Smooth muscle cell (in vitro differentiated cells): ENCODE measurements around the gene ASIC1. TPM values are rescaled to one million over a fixed set of nuclear protein-coding genes. Genes with fewer than 3 reads are reported as not detected.

Experiments
- DNase-seq: peaks from one replicate; lab custom pipeline; 2025; ENCODE audit not compliant: unreplicated experiment; lab: John Stamatoyannopoulos, UW
- H2AFZ ChIP-seq: fragments of 200-600 bp; sonication (generic); 2 replicates; pipeline ENCODE4 v1.6.0; 2016; ENCODE audit warnings: antibody characterized with exemption, low read depth, mild to moderate bottlenecking
- H3F3A ChIP-seq: fragments of 200-600 bp; sonication (generic); 2 replicates; pipeline ENCODE4 v1.6.0; 2017; ENCODE audit warnings: antibody characterized with exemption, low read depth
- H3K27ac ChIP-seq: fragments of 200-600 bp; sonication (generic); 2 replicates; pipeline ENCODE4 v1.5.1; 2016; ENCODE audit warnings: low read depth, mild to moderate bottlenecking
- H3K27me3 ChIP-seq: fragments of 200-600 bp; sonication (generic); 2 replicates; pipeline ENCODE4 v1.6.1; 2016; ENCODE audit warnings: low read depth, mild to moderate bottlenecking
- H3K36me3 ChIP-seq: fragments of 200-600 bp; sonication (generic); 2 replicates; pipeline ENCODE4 v1.5.1; 2016; ENCODE audit warnings: low read depth
- H3K4me1 ChIP-seq: fragments of 200-600 bp; sonication (generic); 2 replicates; pipeline ENCODE4 v1.5.1; 2016; ENCODE audit warnings: low read depth
- H3K4me2 ChIP-seq: fragments of 200-600 bp; sonication (generic); 2 replicates; pipeline ENCODE4 v1.6.0; 2016; ENCODE audit warnings: mild to moderate bottlenecking
- H3K4me3 ChIP-seq: fragments of 200-600 bp; sonication (generic); 2 replicates; pipeline ENCODE4 v1.5.1; 2016; ENCODE audit warnings: mild to moderate bottlenecking
- H3K79me2 ChIP-seq: fragments of 200-600 bp; sonication (generic); 2 replicates; pipeline ENCODE4 v1.6.0; 2016; ENCODE audit warnings: low read depth, mild to moderate bottlenecking
- H3K9ac ChIP-seq: fragments of 200-600 bp; sonication (generic); 2 replicates; pipeline ENCODE4 v1.6.0; 2016; ENCODE audit warnings: low read depth
- H3K9me3 ChIP-seq: fragments of 200-600 bp; sonication (generic); replicated peaks from 2 replicates; pipeline ENCODE4 v1.5.1; 2016; ENCODE audit warnings: low read depth
- H4K20me1 ChIP-seq: fragments of 200-600 bp; sonication (generic); 2 replicates; pipeline ENCODE4 v1.6.0; 2016; ENCODE audit warnings: low read depth
- WGBS: methylation state at CpG from one replicate; pipeline ENCODE4 v1.1.7; 2016; ENCODE audit warnings: low lambda C conversion rate; 5-methylcytosine and 5-hydroxymethylcytosine counted together
- polyA plus RNA-seq: library from polyadenylated mRNA; unstranded; fragments of >200 nt; fragmentation: Nextera tagmentation; extraction: Ambion mirVana; gene quantifications from 2 replicates; pipeline ENCODE4 v1.2.1, GENCODE V29; 2016
- total RNA-seq: library from RNA; depleted of rRNA; stranded (reverse); fragments of >200 nt; gene quantifications from 2 replicates; pipeline ENCODE4 v1.2.3, GENCODE V29; 2014
- TF ChIP-seq, protein P1 (sequence below): fragments of 200-600 bp; sonication (generic); IDR thresholded peaks from 2 replicates; pipeline ENCODE4 v1.5.1; 2017; ENCODE audit warnings: borderline replicate concordance, mild to moderate bottlenecking, antibody characterized with exemption; ENCODE audit not compliant: insufficient read depth, poor library complexity, severe bottlenecking

Gene ASIC1
- total and polyA plus RNA-seq, 2 experiments from 2014 or later: 0.45 to 1.5 TPM

DNA sequence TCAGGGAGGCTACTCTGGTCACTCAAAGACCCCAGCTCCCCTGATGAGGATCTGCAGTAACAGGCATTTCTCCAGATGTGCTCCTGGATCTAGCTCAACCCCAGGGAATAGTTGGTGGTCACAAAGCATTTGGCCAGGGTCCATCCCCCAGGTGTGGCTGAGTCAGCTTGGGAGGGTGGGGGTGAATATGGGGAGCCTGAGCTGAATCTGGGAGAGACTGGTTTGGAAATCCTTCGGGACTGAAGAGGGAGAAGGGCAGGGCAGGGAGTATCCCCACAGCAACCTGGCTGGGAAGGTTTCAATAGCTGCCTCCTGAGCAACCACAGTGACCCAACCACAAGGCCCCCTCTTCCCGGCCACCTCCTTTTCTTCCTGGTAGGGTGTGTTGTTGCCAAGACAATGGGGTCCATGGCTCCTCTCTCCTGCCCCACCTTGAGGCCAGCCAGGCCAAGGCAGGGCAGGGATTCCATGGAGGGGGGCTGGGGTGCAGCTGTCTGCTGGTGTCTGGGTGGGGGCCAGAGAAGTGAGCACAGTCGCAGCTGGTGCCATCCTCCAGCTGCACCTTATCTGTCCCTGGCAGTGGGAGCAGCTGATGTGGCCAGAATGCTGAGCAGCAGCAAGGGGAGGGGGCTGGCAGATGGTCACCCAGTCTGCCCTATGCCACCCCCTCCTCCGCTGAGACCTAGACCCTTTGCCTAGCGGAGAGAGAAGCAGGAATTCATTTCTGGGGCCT, 5.5 kb downstream of the ASIC1 start:
- DNase-seq: no peak
- no peak overlapping the region for H3K4me2 ChIP-seq
- H3K9ac ChIP-seq: no peak overlapping the region

DNA sequence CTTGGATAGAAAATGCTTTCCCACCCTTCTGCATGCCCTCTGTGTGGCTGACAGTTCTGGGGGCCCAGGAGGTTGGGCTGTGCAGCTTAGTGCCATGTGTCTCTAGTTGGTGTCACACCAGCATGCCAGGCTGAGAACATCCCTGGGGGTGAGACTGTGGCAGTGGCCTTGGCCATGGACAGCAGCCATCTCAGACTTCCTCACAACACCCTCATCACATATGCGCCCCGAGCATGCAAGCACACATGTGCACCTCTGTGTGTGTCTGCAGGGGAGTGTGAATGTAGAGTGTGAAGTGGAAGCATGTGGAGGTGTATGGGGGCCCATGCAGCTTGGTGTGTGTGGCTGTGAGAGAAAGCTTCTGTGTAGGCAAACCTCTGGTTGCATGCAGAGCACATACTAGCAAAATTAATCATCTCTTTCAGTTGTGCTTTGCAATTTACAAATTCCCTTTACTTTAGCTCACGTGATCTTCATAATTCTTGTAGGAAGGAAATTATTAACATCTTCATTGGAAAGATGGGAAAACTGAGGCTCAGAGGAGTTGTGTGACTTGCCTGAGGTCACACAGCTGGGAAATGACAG, 8.4 kb downstream of the ASIC1 start:
- Histone ChIP-seq H3K9me3 (no peaks in the 10 kb centered on the region), H4K20me1 (no peaks in the 10 kb centered on the region), H2AFZ (no peak overlapping the region), H3K27me3 (peaks cover 4% of the 10 kb centered on the region), H3K9ac (no peak overlapping the region), H3K4me1 (no peaks in the 10 kb centered on the region), H3K4me2 (no peak overlapping the region), H3F3A (no peaks in the 10 kb centered on the region), H3K79me2 (no peaks in the 10 kb centered on the region), H3K27ac (no peak overlapping the region), H3K4me3 (no peak overlapping the region), H3K36me3 (no peaks in the 10 kb centered on the region)
- no peak for DNase-seq
- TF ChIP-seq, protein P1, sequence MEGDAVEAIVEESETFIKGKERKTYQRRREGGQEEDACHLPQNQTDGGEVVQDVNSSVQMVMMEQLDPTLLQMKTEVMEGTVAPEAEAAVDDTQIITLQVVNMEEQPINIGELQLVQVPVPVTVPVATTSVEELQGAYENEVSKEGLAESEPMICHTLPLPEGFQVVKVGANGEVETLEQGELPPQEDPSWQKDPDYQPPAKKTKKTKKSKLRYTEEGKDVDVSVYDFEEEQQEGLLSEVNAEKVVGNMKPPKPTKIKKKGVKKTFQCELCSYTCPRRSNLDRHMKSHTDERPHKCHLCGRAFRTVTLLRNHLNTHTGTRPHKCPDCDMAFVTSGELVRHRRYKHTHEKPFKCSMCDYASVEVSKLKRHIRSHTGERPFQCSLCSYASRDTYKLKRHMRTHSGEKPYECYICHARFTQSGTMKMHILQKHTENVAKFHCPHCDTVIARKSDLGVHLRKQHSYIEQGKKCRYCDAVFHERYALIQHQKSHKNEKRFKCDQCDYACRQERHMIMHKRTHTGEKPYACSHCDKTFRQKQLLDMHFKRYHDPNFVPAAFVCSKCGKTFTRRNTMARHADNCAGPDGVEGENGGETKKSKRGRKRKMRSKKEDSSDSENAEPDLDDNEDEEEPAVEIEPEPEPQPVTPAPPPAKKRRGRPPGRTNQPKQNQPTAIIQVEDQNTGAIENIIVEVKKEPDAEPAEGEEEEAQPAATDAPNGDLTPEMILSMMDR: no peak
- 92% methylated on average over 3 of the region's 3 CpGs for WGBS

More for the DNA sequence above, 5.5 kb downstream of the ASIC1 start:
- H3K27ac ChIP-seq: no peak overlapping the region
- no peaks in the 10 kb centered on the region for H3K79me2 ChIP-seq
- TF ChIP-seq, protein P1: no peak
- H3K9me3 ChIP-seq: no peaks in the 10 kb centered on the region
- no peaks in the 10 kb centered on the region for H3K4me1 ChIP-seq
- H4K20me1 ChIP-seq: no peaks in the 10 kb centered on the region
- H3K4me3 ChIP-seq: no peak overlapping the region
- no peak overlapping the region for H2AFZ ChIP-seq
- H3K36me3 ChIP-seq: no peaks in the 10 kb centered on the region
- peaks cover 11% of the 10 kb centered on the region for H3K27me3 ChIP-seq
- 84% methylated on average over 5 of the region's 5 CpGs for WGBS
- H3F3A ChIP-seq: no peaks in the 10 kb centered on the region

DNA sequence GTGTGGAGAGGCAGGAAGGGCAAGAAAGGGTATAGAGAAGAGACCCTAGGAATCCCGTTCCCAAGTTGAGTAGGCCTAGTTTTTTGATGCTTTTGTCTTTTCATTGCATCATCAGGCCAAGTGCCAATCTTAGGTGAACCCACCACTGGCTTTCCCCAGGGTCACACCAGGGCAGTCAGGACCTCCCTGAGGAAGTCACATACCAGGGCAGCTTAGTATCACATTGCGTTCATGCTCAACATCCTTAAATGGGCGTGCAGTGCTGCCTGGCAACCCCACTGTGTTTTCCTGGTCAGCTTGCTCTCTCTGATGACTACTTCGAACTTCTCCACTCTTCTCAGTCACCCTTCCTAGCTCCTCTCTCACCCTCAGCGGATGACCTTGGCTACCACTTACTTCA, 9.0 kb downstream of the ASIC1 start:
- DNase-seq: no peak
- H3K4me1 ChIP-seq: no peaks in the 10 kb centered on the region
- no peak overlapping the region for H3K27ac ChIP-seq
- H3K9me3 ChIP-seq: no peaks in the 10 kb centered on the region
- H3K9ac ChIP-seq: no peak overlapping the region
- no peaks in the 10 kb centered on the region for H3K27me3 ChIP-seq
- H2AFZ ChIP-seq: no peak overlapping the region
- no peaks in the 10 kb centered on the region for H4K20me1 ChIP-seq
- WGBS: 49% methylated on average over 5 of the region's 5 CpGs
- no peak overlapping the region for H3K4me2 ChIP-seq
- H3K4me3 ChIP-seq: no peak overlapping the region
- no peaks in the 10 kb centered on the region for H3F3A ChIP-seq
- H3K79me2 ChIP-seq: no peaks in the 10 kb centered on the region
- TF ChIP-seq, protein P1: no peak
- no peaks in the 10 kb centered on the region for H3K36me3 ChIP-seq

DNA sequence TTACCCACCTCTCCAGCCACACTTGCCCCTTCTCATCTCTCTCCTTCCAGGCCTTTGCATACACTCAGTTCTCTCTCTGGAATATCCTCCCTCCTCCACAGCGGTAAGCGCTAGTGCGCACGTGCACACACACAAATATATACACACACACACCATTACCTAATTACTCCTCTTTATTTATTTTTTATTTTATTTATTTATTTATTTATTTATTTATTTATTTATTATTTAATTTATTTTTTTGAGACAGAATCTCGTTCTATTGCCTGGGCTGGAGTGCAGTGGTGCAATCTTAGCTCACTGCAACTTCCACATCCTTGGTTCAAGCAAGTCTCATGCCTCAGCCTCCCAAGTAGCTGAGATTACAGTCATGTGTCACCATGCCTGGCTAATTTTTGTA, 11.7 kb downstream of the ASIC1 start:
- Histone ChIP-seq H3K4me3 (no peak overlapping the region), H3K79me2 (no peaks in the 10 kb centered on the region), H3K36me3 (no peaks in the 10 kb centered on the region), H3F3A (no peaks in the 10 kb centered on the region), H3K27me3 (no peaks in the 10 kb centered on the region), H2AFZ (no peak overlapping the region), H3K9ac (no peak overlapping the region), H3K27ac (no peak overlapping the region), H4K20me1 (no peaks in the 10 kb centered on the region), H3K4me1 (no peaks in the 10 kb centered on the region), H3K4me2 (no peak overlapping the region), H3K9me3 (no peaks in the 10 kb centered on the region)
- TF ChIP-seq, protein P1: no peak
- DNase-seq: no peak
- 95% methylated on average over 5 of the region's 5 CpGs for WGBS
